B cell (primary cell): ENCODE results near the gene ANTXR1. TPM values are rescaled to one million over a fixed set of nuclear protein-coding genes. Genes with fewer than 3 reads are reported as not detected.

Experiments used
- ATAC-seq: fragments of 200-7000 bp; cut with Tn5 transposase; one replicate; pipeline ENCODE4 v1.10.0; 2021; ENCODE audit warnings: low read depth, mild to moderate bottlenecking, moderate number of reproducible peaks, moderate library complexity
- CTCF ChIA-PET: fragments of 350-600 bp; sonication (Branson Sonifier 250); formaldehyde crosslinking; loops from one replicate; lab custom pipeline; 2021; ENCODE audit warnings: antibody characterized with exemption, inconsistent platforms; lab: Charles Lee
- POLR2A ChIA-PET: fragments of 350-600 bp; sonication (Branson Sonifier 250); formaldehyde crosslinking; loops from one replicate; lab custom pipeline; 2021; ENCODE audit warnings: antibody characterized with exemption; lab: Charles Lee
- DNase-seq: peaks from one replicate; pipeline ENCODE4 v3.0.0; 2013
- H2AFZ ChIP-seq: 2 replicates; pipeline ENCODE4 v1.6.1; 2012; ENCODE audit warnings: mild to moderate bottlenecking, low read depth, low read length; ENCODE audit not compliant: insufficient read depth, poor library complexity, severe bottlenecking
- H3K27ac ChIP-seq, 2 donors: 1 replicate in 1 of 2; 2 replicates in 1 of 2; pipeline ENCODE4 v1.5.1; 2012 to 2013; ENCODE audit warnings: low read length in 2 of 2, mild to moderate bottlenecking in 2 of 2, moderate library complexity in 1 of 2
- H3K27me3 ChIP-seq, 4 experiments: fragments of 200-600 bp in 1 of 4; sonication (generic) in 1 of 4; replicated peaks in 1 of 4; 1 replicate in 2 of 4; 2 replicates in 2 of 4; pipeline versions ENCODE4 v1.6.1 to v1.7.0; 2013 to 2016; ENCODE audit warnings: low read length in 3 of 4, mild to moderate bottlenecking in 2 of 4, mixed read lengths in 1 of 4, moderate library complexity in 1 of 4; ENCODE audit not compliant: insufficient read depth in 4 of 4, control insufficient read depth in 3 of 4; ENCODE audit errors: control extremely low read depth in 1 of 4
- H3K36me3 ChIP-seq, 2 experiments: replicated peaks in 1 of 2; 1 replicate in 1 of 2; 2 replicates in 1 of 2; pipeline versions ENCODE4 v1.6.1 to v1.7.1; 2013; ENCODE audit warnings: low read length in 1 of 2; ENCODE audit not compliant: insufficient read depth in 2 of 2, control insufficient read depth in 1 of 2; ENCODE audit errors: control extremely low read depth in 1 of 2, extremely low read depth in 1 of 2
- H3K4me1 ChIP-seq, 2 donors: fragments of 200-600 bp in 1 of 2; sonication (generic) in 1 of 2; 1 replicate in 1 of 2; 2 replicates in 1 of 2; pipeline versions ENCODE4 v1.5.1 to v1.6.1; 2013 to 2017; ENCODE audit warnings: low read length in 2 of 2; ENCODE audit not compliant: control insufficient read depth in 2 of 2, insufficient read depth in 2 of 2
- H3K4me2 ChIP-seq: replicated peaks from 2 replicates; pipeline ENCODE3; 2012; ENCODE audit warnings: mild to moderate bottlenecking, low read depth, low read length; ENCODE audit not compliant: poor library complexity, severe bottlenecking
- H3K4me3 ChIP-seq, 5 experiments: fragments of 200-600 bp in 1 of 5; sonication (generic) in 1 of 5; 1 replicate in 3 of 5; 2 replicates in 2 of 5; pipeline versions ENCODE4 v1.5.1 to v1.7.0; 2011 to 2016; ENCODE audit warnings: low read length in 4 of 5, mild to moderate bottlenecking in 4 of 5, low read depth in 2 of 5, control low read depth in 1 of 5, moderate library complexity in 1 of 5; ENCODE audit not compliant: insufficient read depth in 1 of 5; ENCODE audit errors: control extremely low read depth in 1 of 5, extremely low read depth in 1 of 5
- H3K79me2 ChIP-seq: fragments of 200-600 bp; sonication (generic); one replicate; pipeline ENCODE4 v1.6.0; 2016; ENCODE audit warnings: low read length; ENCODE audit not compliant: control insufficient read depth, insufficient read depth
- H3K9ac ChIP-seq: fragments of 200-600 bp; sonication (generic); 2 replicates; pipeline ENCODE4 v1.6.1; 2017; ENCODE audit warnings: mild to moderate bottlenecking, low read length, moderate library complexity
- H3K9me3 ChIP-seq, 3 donors: one replicate each; pipeline versions ENCODE4 v1.6.1 to v1.7.1; 2013; ENCODE audit warnings: low read length in 2 of 3; ENCODE audit not compliant: control insufficient read depth in 2 of 3, insufficient read depth in 1 of 3; ENCODE audit errors: control extremely low read depth in 1 of 3
- H4K20me1 ChIP-seq: 2 replicates; pipeline ENCODE4 v1.6.0; 2012; ENCODE audit warnings: mild to moderate bottlenecking, low read length; ENCODE audit not compliant: insufficient read depth, control insufficient read depth, poor library complexity, severe bottlenecking
- H3K27ac Mint-ChIP-seq: one replicate; pipeline ENCODE4 v1.8.0; 2021; ENCODE audit warnings: mixed read lengths
- H3K27me3 Mint-ChIP-seq: one replicate; pipeline ENCODE4 v1.8.0; 2021; ENCODE audit warnings: mixed read lengths
- H3K4me1 Mint-ChIP-seq: one replicate; pipeline ENCODE4 v1.8.0; 2021; ENCODE audit warnings: mixed read lengths
- H3K4me3 Mint-ChIP-seq: one replicate; pipeline ENCODE4 v1.8.0; 2021; ENCODE audit warnings: mixed read lengths
- H3K9me3 Mint-ChIP-seq: one replicate; pipeline ENCODE4 v1.8.0; 2022; ENCODE audit warnings: mixed read lengths; ENCODE audit not compliant: insufficient read depth
- EZH2 ChIP-seq: IDR thresholded peaks from 2 replicates; pipeline ENCODE4 v1.6.1; 2012; ENCODE audit warnings: borderline replicate concordance, low read depth, mild to moderate bottlenecking, moderate library complexity, low read length; ENCODE audit not compliant: insufficient read depth, poor library complexity, severe bottlenecking
- WGBS: methylation state at CpG from one replicate; pipeline ENCODE4 v1.1.5; 2013; ENCODE audit warnings: missing lambda C conversion rate; ENCODE audit not compliant: insufficient coverage; 5-methylcytosine and 5-hydroxymethylcytosine counted together
- intact Hi-C: fragments of 100-400 bp; cut with micrococcal nuclease; formaldehyde crosslinking; loops from one replicate; pipeline ENCODE4 v1.10.0; 2022
- polyA plus RNA-seq: library from polyadenylated mRNA; depleted of rRNA; stranded (reverse); fragments of >200 nt; gene quantifications from 2 replicates; pipeline ENCODE4 v1.2.3, GENCODE V29; 2012
- total RNA-seq, 2 donors: library from RNA; stranded (reverse); fragments of 120-200 nt in 1 of 2; gene quantifications; 1 replicate in 1 of 2; 2 replicates in 1 of 2; pipeline versions ENCODE4 v1.2.3 to v1.2.4, GENCODE V29; 2013 to 2022
- TF ChIP-seq, protein P1 (sequence below): fragments of 200-600 bp; IDR thresholded peaks from one replicate; pipeline ENCODE4 v1.8.0; 2022; ENCODE audit warnings: antibody characterized with exemption, mild to moderate bottlenecking

The ANTXR1 gene
- total and polyA plus RNA-seq, 2 donors (not counting 1 experiment from before 2014, with no cell fraction given) = not detected

DNA sequence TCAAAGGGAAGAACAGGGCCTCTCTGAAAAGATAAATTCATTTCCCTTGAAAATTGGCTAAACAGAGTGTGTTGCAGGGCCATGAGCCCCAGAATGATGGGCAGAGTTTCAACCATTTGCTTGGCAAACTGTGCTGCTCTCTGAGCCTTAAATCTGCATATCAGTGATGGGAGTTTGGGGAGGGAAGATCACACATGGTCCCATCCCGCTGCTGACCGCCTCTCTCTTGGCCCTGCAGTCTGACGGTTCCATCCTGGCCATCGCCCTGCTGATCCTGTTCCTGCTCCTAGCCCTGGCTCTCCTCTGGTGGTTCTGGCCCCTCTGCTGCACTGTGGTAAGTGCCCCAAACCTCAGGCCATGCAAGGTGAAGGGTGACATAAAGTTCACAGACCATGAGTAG, 139.0 kb downstream of the ANTXR1 start:
- no peaks in the 10 kb centered on the region for H3K9me3 Mint-ChIP-seq
- Histone ChIP-seq H3K36me3 (no peaks in the 10 kb centered on the region), H3K9ac (no peak overlapping the region), H3K9me3 (no peaks in the 10 kb centered on the region), H3K4me3 (no peak overlapping the region), H3K27me3 (peaks cover 0 to 5% (median 0%) of the 10 kb centered on the region in 4 experiments), H3K79me2 (no peaks in the 10 kb centered on the region), H4K20me1 (no peaks in the 10 kb centered on the region), H3K4me1 (no peaks in the 10 kb centered on the region), H2AFZ (no peak overlapping the region), H3K4me2 (no peak overlapping the region), H3K27ac (no peak overlapping the region)
- H3K27me3 Mint-ChIP-seq = peaks cover 25% of the 10 kb centered on the region
- H3K4me1 Mint-ChIP-seq = no peaks in the 10 kb centered on the region
- DNase-seq (no peak), ATAC-seq (no peak)
- H3K27ac Mint-ChIP-seq = no peak overlapping the region
- H3K4me3 Mint-ChIP-seq = no peak overlapping the region
- 95% methylated on average over 4 of the region's 4 CpGs for WGBS
- CTCF ChIA-PET = no interaction called here
- intact Hi-C loops = no loop called here
- TF ChIP-seq, protein P1, sequence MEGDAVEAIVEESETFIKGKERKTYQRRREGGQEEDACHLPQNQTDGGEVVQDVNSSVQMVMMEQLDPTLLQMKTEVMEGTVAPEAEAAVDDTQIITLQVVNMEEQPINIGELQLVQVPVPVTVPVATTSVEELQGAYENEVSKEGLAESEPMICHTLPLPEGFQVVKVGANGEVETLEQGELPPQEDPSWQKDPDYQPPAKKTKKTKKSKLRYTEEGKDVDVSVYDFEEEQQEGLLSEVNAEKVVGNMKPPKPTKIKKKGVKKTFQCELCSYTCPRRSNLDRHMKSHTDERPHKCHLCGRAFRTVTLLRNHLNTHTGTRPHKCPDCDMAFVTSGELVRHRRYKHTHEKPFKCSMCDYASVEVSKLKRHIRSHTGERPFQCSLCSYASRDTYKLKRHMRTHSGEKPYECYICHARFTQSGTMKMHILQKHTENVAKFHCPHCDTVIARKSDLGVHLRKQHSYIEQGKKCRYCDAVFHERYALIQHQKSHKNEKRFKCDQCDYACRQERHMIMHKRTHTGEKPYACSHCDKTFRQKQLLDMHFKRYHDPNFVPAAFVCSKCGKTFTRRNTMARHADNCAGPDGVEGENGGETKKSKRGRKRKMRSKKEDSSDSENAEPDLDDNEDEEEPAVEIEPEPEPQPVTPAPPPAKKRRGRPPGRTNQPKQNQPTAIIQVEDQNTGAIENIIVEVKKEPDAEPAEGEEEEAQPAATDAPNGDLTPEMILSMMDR = no peak
- no peak for TF ChIP-seq EZH2
- POLR2A ChIA-PET = no interaction called here

- DNase-seq (no peak), ATAC-seq (no peak)
- H3K9me3 Mint-ChIP-seq = no peaks in the 10 kb centered on the region
- intact Hi-C loops = no loop called here
- peaks cover 25% of the 10 kb centered on the region for H3K27me3 Mint-ChIP-seq
- H3K4me1 ChIP-seq = no peaks in the 10 kb centered on the region
- CTCF ChIA-PET = no interaction called here
- H2AFZ ChIP-seq = no peak overlapping the region
- 100% methylated on average over 1 of the region's 3 CpGs for WGBS
- POLR2A ChIA-PET = no interaction called here
- H4K20me1 ChIP-seq = no peaks in the 10 kb centered on the region
- no peaks in the 10 kb centered on the region for H3K79me2 ChIP-seq
- TF ChIP-seq, protein P1 = no peak
- TF ChIP-seq EZH2 = no peak
- H3K4me3 ChIP-seq = no peak overlapping the region
- no peak overlapping the region for H3K4me2 ChIP-seq
- no peaks in the 10 kb centered on the region for H3K9me3 ChIP-seq
- no peaks in the 10 kb centered on the region for H3K36me3 ChIP-seq
- no peak overlapping the region for H3K27ac Mint-ChIP-seq
- peaks cover 0 to 5% (median 0%) of the 10 kb centered on the region in 4 experiments for H3K27me3 ChIP-seq
- no peak overlapping the region for H3K4me3 Mint-ChIP-seq
- H3K4me1 Mint-ChIP-seq = no peaks in the 10 kb centered on the region
- H3K9ac ChIP-seq = no peak overlapping the region
- no peak overlapping the region for H3K27ac ChIP-seq
Observed at GRCh38 chr2:69152847-69153583, 140.0 kb downstream of the ANTXR1 start.
